ENCODE results near the gene PICALM. TPM values are rescaled to one million over a fixed set of nuclear protein-coding genes. Genes with fewer than 3 reads are reported as not detected.
"Not testable (repeated sequence)": the region's sequence is repeated elsewhere in the genome, so short reads cannot be mapped to it uniquely, and the experiment has no call there.

PICALM gene
- total RNA-seq, 1 donor from 2014 or later = 690 TPM

GRCh38 chr11:85941380-85941973 is 127.4 kb downstream of the PICALM start:
- DNase-seq (ENCODE audit: low spot score) = peak; percentile 30

- DNase-seq (ENCODE audit: low spot score) = no peak
Observed at GRCh38 chr11:85939099-85940015, 129.5 kb downstream of the PICALM start.

- no peak for DNase-seq (ENCODE audit: low spot score)
Observed at GRCh38 chr11:85937835-85938234, 131.0 kb downstream of the PICALM start.

GRCh38 chr11:85935751-85936150 is 133.1 kb downstream of the PICALM start:
- DNase-seq (ENCODE audit: low spot score) = no peak

GRCh38 chr11:85934596-85935169 is 134.2 kb downstream of the PICALM start:
- no peak for DNase-seq (ENCODE audit: low spot score)

GRCh38 chr11:85930879-85931366 is 138.0 kb downstream of the PICALM start:
- no peak for DNase-seq (ENCODE audit: low spot score)

- not testable (repeated sequence) for DNase-seq (ENCODE audit: low spot score)
Observed at GRCh38 chr11:85926653-85927214, 142.2 kb downstream of the PICALM start.

GRCh38 chr11:85923455-85923854 is 145.4 kb downstream of the PICALM start:
- no peak for DNase-seq (ENCODE audit: low spot score)

- DNase-seq (ENCODE audit: low spot score) = no peak
Observed at GRCh38 chr11:85922367-85922766, 146.5 kb downstream of the PICALM start.

- peak; percentile 10 for DNase-seq (ENCODE audit: low spot score)
Observed at GRCh38 chr11:85918910-85919794, 149.7 kb downstream of the PICALM start.

- no peak for DNase-seq (ENCODE audit: low spot score)
Observed at GRCh38 chr11:85914425-85914824, 154.5 kb downstream of the PICALM start.

- DNase-seq (ENCODE audit: low spot score) = no peak
Observed at GRCh38 chr11:85913513-85913912, 155.4 kb downstream of the PICALM start.

GRCh38 chr11:85912414-85912813 is 156.5 kb downstream of the PICALM start:
- DNase-seq (ENCODE audit: low spot score) = no peak

Other genes starting within 250 kb of the PICALM start
- 0.72 TPM for gene CCDC83, start 213.7 kb downstream of the PICALM start, total RNA-seq (ENCODE audit: insufficient read depth, low replicate concordance)
- 31.8 TPM for gene EED, start 175.7 kb upstream of the PICALM start, total RNA-seq (ENCODE audit: insufficient read depth, low replicate concordance)
- gene HIKESHI, start 233.2 kb upstream of the PICALM start, total RNA-seq (ENCODE audit: insufficient read depth, low replicate concordance) = 46.0 TPM